Activated CD8-positive, alpha-beta memory T cell treated with anti-CD3 and anti-CD28 coated beads for 24 hours (primary cell): ENCODE measurements around the gene EXOC6B.
"Not testable (repeated sequence)": the region's sequence is repeated elsewhere in the genome, so short reads cannot be mapped to it uniquely, and the experiment has no call there.

Experiments used
- DNase-seq: peaks from one replicate; pipeline ENCODE4 v3.0.0-alpha.2; 2020

EXOC6B gene

GRCh38 chr2:72539071-72539552, 286.7 kb downstream of the EXOC6B start:
- DNase-seq: no peak

- DNase-seq: no peak
Observed at GRCh38 chr2:72538486-72538885, 287.3 kb downstream of the EXOC6B start.

- DNase-seq: not testable (repeated sequence)
Observed at GRCh38 chr2:72535586-72535985, 290.2 kb downstream of the EXOC6B start.

GRCh38 chr2:72533765-72534164, 292.1 kb downstream of the EXOC6B start:
- no peak for DNase-seq

GRCh38 chr2:72527424-72527823, 298.4 kb downstream of the EXOC6B start:
- no peak for DNase-seq

- no peak for DNase-seq
Observed at GRCh38 chr2:72526623-72527022, 299.2 kb downstream of the EXOC6B start.

GRCh38 chr2:72524071-72524470, 301.8 kb downstream of the EXOC6B start:
- no peak for DNase-seq

- DNase-seq: no peak
Observed at GRCh38 chr2:72515696-72516095, 310.1 kb downstream of the EXOC6B start.

GRCh38 chr2:72513011-72513410, 312.8 kb downstream of the EXOC6B start:
- no peak for DNase-seq

GRCh38 chr2:72512376-72512775, 313.5 kb downstream of the EXOC6B start:
- no peak for DNase-seq

GRCh38 chr2:72511906-72512305, 313.9 kb downstream of the EXOC6B start:
- DNase-seq: no peak

GRCh38 chr2:72497763-72498162, 328.1 kb downstream of the EXOC6B start:
- no peak for DNase-seq

GRCh38 chr2:72496479-72496878, 329.4 kb downstream of the EXOC6B start:
- no peak for DNase-seq

- no peak for DNase-seq
Observed at GRCh38 chr2:72494392-72494791, 331.4 kb downstream of the EXOC6B start.

- DNase-seq: not testable (repeated sequence)
Observed at GRCh38 chr2:72484622-72485021, 341.2 kb downstream of the EXOC6B start.

GRCh38 chr2:72483346-72483745, 342.5 kb downstream of the EXOC6B start:
- no peak for DNase-seq

GRCh38 chr2:72475246-72475645, 350.6 kb downstream of the EXOC6B start:
- no peak for DNase-seq

- DNase-seq: no peak
Observed at GRCh38 chr2:72457801-72458516, 367.9 kb downstream of the EXOC6B start.

- DNase-seq: no peak
Observed at GRCh38 chr2:72454189-72454588, 371.6 kb downstream of the EXOC6B start.

- DNase-seq: no peak
Observed at GRCh38 chr2:72442270-72442669, 383.6 kb downstream of the EXOC6B start.

GRCh38 chr2:72439892-72440291, 385.9 kb downstream of the EXOC6B start:
- DNase-seq: no peak

- DNase-seq: no peak
Observed at GRCh38 chr2:72438364-72438763, 387.5 kb downstream of the EXOC6B start.

- no peak for DNase-seq
Observed at GRCh38 chr2:72431737-72432136, 394.1 kb downstream of the EXOC6B start.

GRCh38 chr2:72427022-72427861, 398.6 kb downstream of the EXOC6B start:
- DNase-seq: no peak
